NB4 (cell line): Measurements from ENCODE around the gene CTNNA3.

Experiments
- DNase-seq: peaks from one replicate; pipeline ENCODE4 v3.0.0; 2010; ENCODE audit warnings: low read depth
- H3K4me3 ChIP-seq: one replicate; pipeline ENCODE4 v1.5.1; 2011; ENCODE audit warnings: mild to moderate bottlenecking, low read depth, low read length, moderate library complexity
- MYC ChIP-seq: IDR thresholded peaks from 2 replicates; pipeline ENCODE4 v1.6.1; 2011; ENCODE audit warnings: low read depth, low read length
- POLR2A ChIP-seq: IDR thresholded peaks from 2 replicates; pipeline ENCODE4 v1.6.1; 2011; ENCODE audit warnings: mild to moderate bottlenecking; ENCODE audit not compliant: insufficient read length; ENCODE audit errors: extremely low read depth
- TF ChIP-seq, protein P1 (sequence below): IDR thresholded peaks from 2 replicates; pipeline ENCODE4 v1.6.1; 2011; ENCODE audit warnings: low read depth, low read length
- TF ChIP-seq, protein P2 (sequence below): IDR thresholded peaks from one replicate; pipeline ENCODE4 v1.5.1; 2012; ENCODE audit warnings: low read depth, low read length

CTNNA3 gene

DNA sequence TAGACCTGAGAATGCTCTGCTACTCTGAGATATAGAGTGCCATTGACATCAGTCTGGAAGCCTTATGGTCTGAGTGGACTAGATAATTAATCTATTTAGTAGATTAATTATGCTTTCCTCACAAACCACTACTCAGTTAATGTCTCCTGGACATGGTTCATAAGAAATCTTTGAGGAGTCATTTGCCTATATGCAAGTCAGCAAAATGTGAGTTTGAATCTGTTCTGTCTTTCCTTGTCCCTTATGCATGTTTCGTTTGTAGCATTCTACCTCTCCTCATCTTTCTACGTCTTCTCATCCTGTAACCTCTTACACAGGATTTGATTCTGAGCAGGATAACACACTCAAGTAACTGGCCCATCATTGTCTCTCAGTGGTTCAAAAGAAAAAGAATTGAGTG lies 1505.6 kb downstream of the CTNNA3 start:
- H3K4me3 ChIP-seq, result no peak overlapping the region
- DNase-seq, result no peak
- no peak for TF ChIP-seq POLR2A
- TF ChIP-seq, protein P1, sequence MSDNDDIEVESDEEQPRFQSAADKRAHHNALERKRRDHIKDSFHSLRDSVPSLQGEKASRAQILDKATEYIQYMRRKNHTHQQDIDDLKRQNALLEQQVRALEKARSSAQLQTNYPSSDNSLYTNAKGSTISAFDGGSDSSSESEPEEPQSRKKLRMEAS, result no peak
- TF ChIP-seq, protein P2, sequence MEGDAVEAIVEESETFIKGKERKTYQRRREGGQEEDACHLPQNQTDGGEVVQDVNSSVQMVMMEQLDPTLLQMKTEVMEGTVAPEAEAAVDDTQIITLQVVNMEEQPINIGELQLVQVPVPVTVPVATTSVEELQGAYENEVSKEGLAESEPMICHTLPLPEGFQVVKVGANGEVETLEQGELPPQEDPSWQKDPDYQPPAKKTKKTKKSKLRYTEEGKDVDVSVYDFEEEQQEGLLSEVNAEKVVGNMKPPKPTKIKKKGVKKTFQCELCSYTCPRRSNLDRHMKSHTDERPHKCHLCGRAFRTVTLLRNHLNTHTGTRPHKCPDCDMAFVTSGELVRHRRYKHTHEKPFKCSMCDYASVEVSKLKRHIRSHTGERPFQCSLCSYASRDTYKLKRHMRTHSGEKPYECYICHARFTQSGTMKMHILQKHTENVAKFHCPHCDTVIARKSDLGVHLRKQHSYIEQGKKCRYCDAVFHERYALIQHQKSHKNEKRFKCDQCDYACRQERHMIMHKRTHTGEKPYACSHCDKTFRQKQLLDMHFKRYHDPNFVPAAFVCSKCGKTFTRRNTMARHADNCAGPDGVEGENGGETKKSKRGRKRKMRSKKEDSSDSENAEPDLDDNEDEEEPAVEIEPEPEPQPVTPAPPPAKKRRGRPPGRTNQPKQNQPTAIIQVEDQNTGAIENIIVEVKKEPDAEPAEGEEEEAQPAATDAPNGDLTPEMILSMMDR, result no peak
- no peak for TF ChIP-seq MYC

DNA sequence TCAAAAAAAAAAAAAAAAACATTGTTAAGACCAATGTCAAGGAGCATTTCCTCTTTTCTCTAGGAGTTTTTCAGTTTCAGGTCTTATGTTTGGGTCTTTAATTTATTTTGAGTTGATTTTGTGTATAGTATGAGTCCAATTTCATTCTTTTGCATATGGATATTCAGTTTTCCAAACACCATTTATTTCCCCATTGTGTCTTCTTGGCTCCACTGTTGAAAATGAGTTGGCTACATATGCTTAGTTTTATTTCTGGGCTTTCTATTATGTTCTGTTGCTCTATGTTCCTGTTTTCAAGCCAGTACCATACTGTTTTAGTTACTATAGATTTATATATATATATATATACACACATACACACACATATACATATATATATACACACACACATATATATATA lies 1506.7 kb downstream of the CTNNA3 start:
- no peak for TF ChIP-seq MYC
- TF ChIP-seq, protein P1, result no peak
- no peak for TF ChIP-seq POLR2A
- TF ChIP-seq, protein P2, result no peak
- no peak for DNase-seq
- H3K4me3 ChIP-seq, result no peak overlapping the region

DNA sequence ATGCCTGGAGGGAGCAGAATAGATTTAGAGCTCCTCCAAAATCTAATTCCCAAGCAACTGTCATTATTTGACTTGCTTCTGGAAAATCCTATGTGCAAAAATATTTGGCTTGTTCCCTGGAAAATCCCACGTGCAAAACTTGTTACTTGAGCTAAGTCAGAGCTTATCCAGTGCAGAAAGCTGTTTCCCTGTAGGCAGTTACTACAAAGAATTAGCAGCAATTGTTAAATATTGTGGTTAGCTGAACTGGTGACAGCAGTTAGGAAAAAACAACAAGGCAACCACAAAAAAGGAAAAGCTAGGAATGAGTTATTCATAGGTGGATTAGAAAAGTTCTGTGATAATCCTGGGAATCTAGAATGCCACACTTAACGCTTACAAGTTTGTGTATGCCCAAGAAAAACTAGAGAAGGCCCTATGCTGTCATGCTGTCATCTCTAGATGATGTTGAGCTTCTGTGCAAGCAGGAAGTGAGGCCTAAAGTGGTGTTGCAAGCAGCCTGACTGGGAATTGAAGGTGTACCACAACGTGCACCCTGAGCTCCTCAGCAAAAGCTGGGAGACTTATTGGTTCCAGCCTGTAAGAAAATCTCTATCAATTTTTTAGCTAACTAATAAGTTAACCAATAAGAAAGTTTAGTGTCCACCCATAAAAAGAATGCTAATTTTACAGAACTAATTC lies 1508.8 kb downstream of the CTNNA3 start:
- no peak overlapping the region for H3K4me3 ChIP-seq
- peak; percentile 76 for DNase-seq
- TF ChIP-seq MYC (0 out of 2 replicates have a peak, but pooled peaks have one; percentile 22), POLR2A (no peak)
- TF ChIP-seq, protein P1, result peak; percentile 35; the same call in 1 of the 2 replicates
- TF ChIP-seq, protein P2, result no peak

DNA sequence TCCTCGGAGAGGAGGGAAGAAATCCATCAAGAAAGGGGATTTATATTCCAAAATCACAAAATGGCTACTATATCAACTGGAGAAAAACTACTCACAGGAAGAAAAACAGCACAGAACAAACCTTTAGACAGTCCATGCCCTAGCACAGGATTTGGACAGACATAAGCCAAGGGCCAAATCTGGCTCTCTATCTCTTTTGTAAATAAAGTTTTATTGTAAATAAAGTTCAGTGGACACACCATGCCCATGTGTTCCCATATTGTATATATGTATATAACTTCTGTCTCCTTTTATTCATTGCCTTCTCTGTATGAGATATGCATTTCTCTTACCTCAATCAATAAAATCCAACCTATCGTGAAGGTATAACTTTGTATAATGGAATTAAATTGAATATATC lies 1513.0 kb downstream of the CTNNA3 start:
- DNase-seq, result no peak
- no peak for TF ChIP-seq POLR2A
- H3K4me3 ChIP-seq, result no peak overlapping the region

DNA sequence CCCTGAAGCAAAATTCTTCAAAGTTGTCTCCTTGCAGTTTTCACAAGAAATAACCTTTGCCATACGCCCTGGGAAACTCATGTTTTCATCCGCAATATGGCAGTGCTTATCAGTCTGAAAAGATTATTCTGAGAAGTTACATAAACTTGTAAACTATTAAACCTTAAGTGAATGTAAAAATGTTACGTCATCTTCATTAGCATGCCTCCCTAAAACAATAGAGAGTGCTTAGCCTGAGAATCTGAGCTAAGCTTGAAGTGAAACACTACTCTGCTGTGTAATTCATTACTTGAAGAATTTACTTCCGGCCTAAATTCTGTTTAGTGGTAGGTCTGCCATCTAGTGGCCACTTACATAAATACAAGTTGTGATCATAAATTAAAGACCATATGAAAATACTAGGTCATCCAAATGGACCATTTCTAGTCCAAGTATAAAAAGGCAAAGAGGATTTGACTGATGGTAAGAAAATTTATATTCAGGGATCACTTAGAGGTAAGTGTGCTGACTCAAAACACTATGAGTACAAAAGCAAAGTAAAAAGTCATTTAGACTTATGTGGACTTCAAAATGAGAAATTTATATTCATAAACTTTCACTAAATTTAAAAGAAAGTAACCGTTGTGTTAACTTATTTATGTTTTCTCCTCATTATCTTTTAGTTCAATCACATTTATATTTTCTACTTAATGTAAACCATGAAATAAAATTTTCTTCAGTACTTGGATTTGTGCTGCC lies 1515.2 kb downstream of the CTNNA3 start:
- DNase-seq, result peak; percentile 74
- TF ChIP-seq, protein P1, result no peak
- TF ChIP-seq MYC, result no peak
- TF ChIP-seq, protein P2, result peak; percentile 26
- H3K4me3 ChIP-seq, result no peak overlapping the region

DNA sequence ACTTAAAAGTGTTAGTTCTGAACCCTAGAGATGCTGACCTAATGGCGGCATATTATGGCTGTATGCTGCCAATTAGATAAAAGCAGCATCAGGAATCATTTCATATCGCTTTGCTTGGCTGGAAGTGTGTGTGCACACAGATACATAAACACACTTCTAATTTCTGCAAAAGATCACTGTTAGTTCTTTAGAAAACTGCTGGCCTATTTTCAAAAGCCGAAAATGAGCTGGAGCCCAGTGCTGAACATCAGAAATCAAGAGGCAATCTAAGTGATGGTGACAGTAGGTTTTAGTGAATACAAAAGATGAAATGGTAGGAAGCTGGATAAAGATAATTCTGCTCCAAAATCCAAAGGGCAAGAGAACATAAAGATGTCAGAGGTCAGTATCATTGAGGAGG lies 1516.0 kb downstream of the CTNNA3 start:
- H3K4me3 ChIP-seq, result no peak overlapping the region
- DNase-seq, result no peak
- TF ChIP-seq, protein P1, result no peak
- TF ChIP-seq POLR2A, result no peak
- no peak for TF ChIP-seq MYC
- TF ChIP-seq, protein P2, result no peak
